Heart left ventricle (tissue), 16 donors: ENCODE data around the gene SHC4. TPM values are rescaled to one million over a fixed set of nuclear protein-coding genes. Genes with fewer than 3 reads are reported as not detected.
A peak's percentile ranks its signal among the peaks of the same experiment; 100 is the strongest.

Experiments used
- ATAC-seq, 4 donors: fragments of 200-7000 bp; cut with Tn5 transposase; one replicate each; pipeline ENCODE4 v1.9.1; 2020 to 2022; ENCODE audit warnings: moderate library complexity in 4 of 4, mild to moderate bottlenecking in 3 of 4, moderate number of reproducible peaks in 1 of 4
- DNase-seq, 5 donors: peaks; one replicate each; pipeline ENCODE4 v3.0.0-alpha.2; 2020
- H3K27ac ChIP-seq, 12 donors: fragments of 200-600 bp; sonication (generic) in 4 of 12; one replicate each; pipeline versions ENCODE4 v1.5.0 to v1.8.0; 2016 to 2022; ENCODE audit warnings: mild to moderate bottlenecking in 2 of 12
- H3K27me3 ChIP-seq, 9 donors: fragments of 200-600 bp; sonication (generic) in 2 of 9; one replicate each; pipeline versions ENCODE4 v1.5.1 to v1.8.0; 2016 to 2022; ENCODE audit warnings: mild to moderate bottlenecking in 3 of 9
- H3K36me3 ChIP-seq, 9 donors: fragments of 200-600 bp; sonication (generic) in 2 of 9; one replicate each; pipeline versions ENCODE4 v1.5.0 to v1.8.0; 2018 to 2022; ENCODE audit warnings: mild to moderate bottlenecking in 2 of 9
- H3K4me1 ChIP-seq, 12 donors: fragments of 200-600 bp; sonication (generic) in 4 of 12; one replicate each; pipeline versions ENCODE4 v1.5.0 to v1.8.0; 2016 to 2022; ENCODE audit warnings: mild to moderate bottlenecking in 3 of 12
- H3K4me3 ChIP-seq, 12 donors: fragments of 200-600 bp; sonication (generic) in 4 of 12; one replicate each; pipeline versions ENCODE4 v1.5.0 to v1.8.0; 2017 to 2022; ENCODE audit warnings: mild to moderate bottlenecking in 9 of 12, moderate library complexity in 4 of 12
- H3K9me3 ChIP-seq, 12 donors: fragments of 200-600 bp; sonication (generic) in 4 of 12; one replicate each; pipeline versions ENCODE4 v1.5.0 to v1.8.0; 2016 to 2022; ENCODE audit warnings: mild to moderate bottlenecking in 1 of 12
- POLR2A ChIP-seq, 2 donors: fragments of 450-650 bp; IDR thresholded peaks; one replicate each; pipeline ENCODE4 v1.6.1; 2017; ENCODE audit warnings: antibody characterized with exemption in 2 of 2, mild to moderate bottlenecking in 2 of 2, moderate library complexity in 2 of 2
- WGBS, 4 donors: extraction: QIAGEN DNeasy Blood & Tissue Kit in 2 of 4; methylation state at CpG; one replicate each; pipeline versions ENCODE4 v1.1.5 to v1.1.7; 2013 to 2018; 5-methylcytosine and 5-hydroxymethylcytosine counted together
- intact Hi-C, 10 donors: fragments of 100-400 bp; cut with DNase I; formaldehyde crosslinking; loops; one replicate each; pipeline versions ENCODE4 v1.11.1 to v1.14.2; 2022
- polyA plus RNA-seq, 2 donors: library from polyadenylated mRNA; stranded (reverse); fragments of 200-250 nt; gene quantifications; one replicate each; pipeline ENCODE4 v1.2.3, GENCODE V29; 2013
- total RNA-seq, 9 donors: library from RNA; depleted of rRNA in 2 of 9; stranded (reverse); fragments of >200 nt in 2 of 9; fragmentation: NEBNext Ultra II Directional in 3 of 9; extraction: Animal tissue kit (Norgen Biotek cat#: 25700) in 3 of 9; gene quantifications; one replicate each; pipeline versions ENCODE4 v1.1.0 to v1.2.4, GENCODE V29; 2016 to 2023
- TF ChIP-seq, protein P1 (sequence below), 12 donors: fragments of 200-600 bp; sonication (generic) in 4 of 12; IDR thresholded peaks; one replicate each; pipeline versions ENCODE4 v1.5.0 to v1.8.0; 2018 to 2022; ENCODE audit warnings: antibody characterized with exemption in 12 of 12, mild to moderate bottlenecking in 5 of 12
- donor health status: ischemic (EF 13 %, LVEDD 7.1; RV severe dilation, severe dysfunction).
- donor health status: healthy with polysubstance abuse.
- donor health status: DM: no; HTN: yes; CAD: no.
- donor health status: DM: no; HTN: no; CAD: no.
- donor health status: ischemic (EF 25% LVEDD 6.9; RV normal size, moderate dysfunction).
- donor health status: ischemic (EF 25% LVEDD 5.7; RV mildly dilated, moderate dysfunction).
- donor health status: healthy.
- donor health status: DM: yes; HTN: yes; CAD: no.
- donor health status: ischemic (EF 35%, LVEDD 5.7; RV mildly dilated, moderate dysfunction).
- donor health status: nonischemic (EF 11% LVEDD 7.7; RV severe dilation, severe dysfunction).
- donor health status: DM: yes; HTN: yes; CAD: no.
- donor health status: PGD.
- donor health status: ischemic (EF 29% LVEDD 5.4; RV normal size, mild dysfunction).
- donor health status: nonischemic (EF 23%, LVEDD 6.1; RV moderate dilation, normal function).

SHC4 gene
- total and polyA plus RNA-seq, 11 donors: 1.3 to 4.1 (median 2.2) TPM

DNA sequence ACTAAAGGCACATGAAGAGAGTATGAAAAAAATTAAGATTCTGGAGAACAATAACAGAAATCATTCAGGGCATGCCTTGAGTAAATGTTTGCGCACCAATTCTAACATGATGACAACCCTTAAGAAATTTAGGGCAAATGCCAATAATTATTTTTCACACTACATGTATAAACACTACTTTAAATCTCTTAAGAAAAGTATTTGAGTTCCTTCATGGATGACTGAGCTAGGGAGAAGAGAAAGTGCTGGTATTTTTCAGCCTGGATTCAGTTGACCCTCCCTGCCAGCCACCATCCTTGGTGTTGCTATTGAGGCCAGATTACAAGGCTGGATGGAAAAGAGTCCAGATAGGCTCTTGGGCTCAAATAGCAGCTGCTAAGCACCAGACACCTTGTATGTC lies 93.8 kb downstream of the SHC4 start:
- H3K4me1 ChIP-seq: peaks cover 0 to 9% (median 0%) of the 10 kb centered on the region in 12 donors
- H3K27me3 ChIP-seq: no peaks in the 10 kb centered on the region
- no peaks in the 10 kb centered on the region for H3K9me3 ChIP-seq
- DNase-seq (no peak), ATAC-seq (no peak)
- intact Hi-C loops: loop anchor here in 3 of 10 donors (10.0 kb wide), 2 partner anchors 95 to 555 kb away; partner anchors contain the start of genes FGF7 (in 2 of the 3) and SHC4 (in 1 of the 3)
- no peak overlapping the region for H3K27ac ChIP-seq
- 94 to 98% (median 96%) methylated on average over 1 of the region's 1 CpG for WGBS, 4 donors
- TF ChIP-seq, protein P1, sequence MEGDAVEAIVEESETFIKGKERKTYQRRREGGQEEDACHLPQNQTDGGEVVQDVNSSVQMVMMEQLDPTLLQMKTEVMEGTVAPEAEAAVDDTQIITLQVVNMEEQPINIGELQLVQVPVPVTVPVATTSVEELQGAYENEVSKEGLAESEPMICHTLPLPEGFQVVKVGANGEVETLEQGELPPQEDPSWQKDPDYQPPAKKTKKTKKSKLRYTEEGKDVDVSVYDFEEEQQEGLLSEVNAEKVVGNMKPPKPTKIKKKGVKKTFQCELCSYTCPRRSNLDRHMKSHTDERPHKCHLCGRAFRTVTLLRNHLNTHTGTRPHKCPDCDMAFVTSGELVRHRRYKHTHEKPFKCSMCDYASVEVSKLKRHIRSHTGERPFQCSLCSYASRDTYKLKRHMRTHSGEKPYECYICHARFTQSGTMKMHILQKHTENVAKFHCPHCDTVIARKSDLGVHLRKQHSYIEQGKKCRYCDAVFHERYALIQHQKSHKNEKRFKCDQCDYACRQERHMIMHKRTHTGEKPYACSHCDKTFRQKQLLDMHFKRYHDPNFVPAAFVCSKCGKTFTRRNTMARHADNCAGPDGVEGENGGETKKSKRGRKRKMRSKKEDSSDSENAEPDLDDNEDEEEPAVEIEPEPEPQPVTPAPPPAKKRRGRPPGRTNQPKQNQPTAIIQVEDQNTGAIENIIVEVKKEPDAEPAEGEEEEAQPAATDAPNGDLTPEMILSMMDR (IDR thresholded peaks at IDR 0.05): no peak
- no peak for TF ChIP-seq POLR2A (IDR thresholded peaks at IDR 0.05)
- H3K4me3 ChIP-seq: no peak overlapping the region
- no peaks in the 10 kb centered on the region for H3K36me3 ChIP-seq

DNA sequence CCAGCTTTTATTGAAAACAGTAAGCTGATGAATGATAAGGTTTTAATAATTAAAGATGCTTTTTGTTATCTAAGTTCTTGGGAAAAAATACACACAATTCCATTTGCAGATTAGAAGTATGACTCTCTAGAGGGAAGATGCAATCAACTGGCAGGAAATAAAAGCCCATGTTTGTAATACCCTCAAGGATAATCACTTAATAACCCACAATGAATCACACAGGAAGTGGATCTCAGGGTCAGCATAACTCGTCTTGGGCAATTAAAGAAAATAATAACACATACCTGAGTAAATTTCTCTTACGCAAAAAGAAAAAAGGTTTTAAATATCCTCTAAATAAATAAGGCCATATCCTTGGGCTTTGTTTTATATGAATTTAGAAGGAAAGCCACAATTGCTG lies 95.2 kb downstream of the SHC4 start:
- Histone ChIP-seq H3K4me1 (peaks cover 0 to 9% (median 0%) of the 10 kb centered on the region in 12 donors), H3K9me3 (no peaks in the 10 kb centered on the region), H3K27ac (peak overlapping the region in 1 of 12 donors; percentile 7), H3K27me3 (no peaks in the 10 kb centered on the region), H3K4me3 (no peak overlapping the region), H3K36me3 (no peaks in the 10 kb centered on the region)
- ATAC-seq: no peak
- TF ChIP-seq POLR2A (IDR thresholded peaks at IDR 0.05): no peak
- TF ChIP-seq, protein P1 (IDR thresholded peaks at IDR 0.05): no peak
- intact Hi-C loops: no loop called here
- WGBS, 4 donors: 48 to 55% (median 51%) methylated on average over 2 of the region's 2 CpGs
- no peak for DNase-seq

DNA sequence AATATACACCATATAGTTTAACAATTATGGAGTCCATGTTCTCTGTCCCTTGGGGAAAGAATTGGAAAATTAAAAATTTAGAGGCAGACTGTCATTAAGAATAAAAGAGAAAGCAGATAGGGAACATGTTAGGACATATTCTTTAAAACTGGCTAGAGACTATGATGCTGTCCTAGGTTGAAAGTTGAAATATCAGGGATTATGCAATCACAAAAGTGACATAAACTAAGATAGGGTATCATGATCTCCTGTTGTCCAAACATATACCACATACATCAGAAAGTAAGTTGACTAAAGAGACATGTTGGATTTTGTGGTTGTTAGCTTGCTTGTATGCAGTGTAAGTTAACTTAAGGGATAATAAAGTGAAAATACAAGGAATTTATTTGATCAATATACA lies 95.7 kb downstream of the SHC4 start:
- no peak for ATAC-seq

DNA sequence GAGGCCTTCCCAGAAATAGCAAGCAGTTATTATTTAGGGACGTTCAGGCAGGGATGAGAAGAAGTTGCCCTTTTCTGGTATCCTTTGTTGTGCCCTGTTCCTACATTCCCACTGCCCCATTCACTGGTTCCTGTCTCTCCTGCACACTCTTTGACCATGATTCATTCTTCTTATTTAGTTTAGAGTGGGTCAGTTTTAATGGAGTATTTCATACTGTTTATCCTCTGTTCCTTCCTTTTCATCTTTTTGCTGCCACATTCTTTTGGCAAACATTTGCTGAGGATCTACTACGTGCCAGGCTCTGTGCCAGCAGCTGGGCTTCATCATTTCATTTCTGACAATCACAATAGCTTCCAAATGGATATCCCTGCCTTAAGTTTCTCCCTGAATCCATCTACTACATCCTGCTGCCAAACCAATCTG lies 97.6 kb downstream of the SHC4 start:
- 49 to 58% (median 55%) methylated on average over 2 of the region's 2 CpGs for WGBS, 4 donors
- intact Hi-C loops: no loop called here

More for the DNA sequence above, 95.7 kb downstream of the SHC4 start:
- intact Hi-C loops: no loop called here
- TF ChIP-seq POLR2A (IDR thresholded peaks at IDR 0.05): no peak
- TF ChIP-seq, protein P1 (IDR thresholded peaks at IDR 0.05): no peak
- H3K9me3 ChIP-seq: no peaks in the 10 kb centered on the region
- no peaks in the 10 kb centered on the region for H3K27me3 ChIP-seq
- peaks cover 0 to 9% (median 0%) of the 10 kb centered on the region in 12 donors for H3K4me1 ChIP-seq
- no peak for DNase-seq
- H3K4me3 ChIP-seq: no peak overlapping the region
- peak overlapping the region in 1 of 12 donors; percentile 7 for H3K27ac ChIP-seq
- no peaks in the 10 kb centered on the region for H3K36me3 ChIP-seq

More for the DNA sequence above, 97.6 kb downstream of the SHC4 start:
- Histone ChIP-seq H3K27me3 (no peaks in the 10 kb centered on the region), H3K4me1 (peaks cover 0 to 9% (median 0%) of the 10 kb centered on the region in 12 donors), H3K4me3 (no peak overlapping the region), H3K27ac (peak overlapping the region in 1 of 12 donors; percentile 9), H3K36me3 (no peaks in the 10 kb centered on the region), H3K9me3 (no peaks in the 10 kb centered on the region)
- ATAC-seq: no peak
- no peak for DNase-seq
- TF ChIP-seq, protein P1 (IDR thresholded peaks at IDR 0.05): no peak
- TF ChIP-seq POLR2A (IDR thresholded peaks at IDR 0.05): no peak
